OCI-LY1 (cell line): Measurements from ENCODE around the gene IGF2R.

ENCODE experiments used
- H2AFZ ChIP-seq: fragments of 200-600 bp; sonication (generic), shearing (Covaris generic); 2 replicates; pipeline ENCODE4 v1.6.0; 2014; ENCODE audit warnings: antibody characterized with exemption, mild to moderate bottlenecking, low read length
- H3F3A ChIP-seq: fragments of 200-600 bp; sonication (generic), shearing (Covaris generic); 2 replicates; pipeline ENCODE4 v1.6.0; 2014; ENCODE audit warnings: mild to moderate bottlenecking, antibody characterized with exemption, low read length, moderate library complexity; ENCODE audit not compliant: insufficient read depth
- H3K27ac ChIP-seq: fragments of 200-600 bp; sonication (generic); 2 replicates; pipeline ENCODE4 v1.5.1; 2014; ENCODE audit warnings: low read length, mixed run types, mild to moderate bottlenecking, low read depth; ENCODE audit not compliant: poor library complexity, severe bottlenecking
- H3K27me3 ChIP-seq: fragments of 200-600 bp; sonication (generic); 2 replicates; pipeline ENCODE4 v1.6.0; 2014; ENCODE audit warnings: antibody characterized with exemption, mild to moderate bottlenecking, low read length, moderate library complexity; ENCODE audit not compliant: insufficient read depth
- H3K36me3 ChIP-seq: fragments of 200-600 bp; sonication (generic); 2 replicates; pipeline ENCODE4 v1.6.1; 2014; ENCODE audit warnings: mild to moderate bottlenecking, antibody characterized with exemption, low read length, moderate library complexity, mixed read lengths; ENCODE audit not compliant: insufficient read depth
- H3K4me1 ChIP-seq: fragments of 200-600 bp; sonication (generic); 2 replicates; pipeline ENCODE4 v1.5.1; 2014; ENCODE audit warnings: mild to moderate bottlenecking, low read length, moderate library complexity; ENCODE audit not compliant: insufficient read depth, severe bottlenecking
- H3K4me2 ChIP-seq: fragments of 200-600 bp; sonication (generic), shearing (Covaris generic); 2 replicates; pipeline ENCODE4 v1.6.1; 2014; ENCODE audit warnings: low read length
- H3K4me3 ChIP-seq: fragments of 200-600 bp; sonication (generic); 2 replicates; pipeline ENCODE4 v1.5.1; 2014; ENCODE audit warnings: low read length, low read depth, mild to moderate bottlenecking, mixed read lengths; ENCODE audit not compliant: poor library complexity, severe bottlenecking
- H3K79me2 ChIP-seq: fragments of 200-600 bp; shearing (Covaris generic); 2 replicates; pipeline ENCODE4 v1.6.1; 2016; ENCODE audit warnings: mixed run types, low read length, mixed read lengths; ENCODE audit not compliant: insufficient read depth
- H3K9ac ChIP-seq: fragments of 200-600 bp; sonication (generic), shearing (Covaris generic); 2 replicates; pipeline ENCODE4 v1.6.1; 2014; ENCODE audit warnings: mild to moderate bottlenecking, low read length, mixed read lengths
- H3K9me2 ChIP-seq: fragments of 200-600 bp; sonication (generic), shearing (Covaris generic); 2 replicates; pipeline ENCODE4 v1.6.1; 2014; ENCODE audit warnings: low read depth, mild to moderate bottlenecking, low read length, mixed read lengths
- H3K9me3 ChIP-seq: fragments of 200-600 bp; shearing (Covaris generic); 2 replicates; pipeline ENCODE4 v1.6.1; 2014; ENCODE audit warnings: low read length, mixed read lengths
- H4K20me1 ChIP-seq: fragments of 200-600 bp; sonication (generic), shearing (Covaris generic); 2 replicates; pipeline ENCODE4 v1.6.0; 2016; ENCODE audit warnings: mild to moderate bottlenecking, low read length; ENCODE audit not compliant: insufficient read depth
- EZH2 ChIP-seq: fragments of 200-600 bp; sonication (generic), shearing (Covaris generic); IDR thresholded peaks from 2 replicates; pipeline ENCODE4 v1.8.0; 2017; ENCODE audit warnings: borderline replicate concordance, mixed run types, mild to moderate bottlenecking, antibody characterized with exemption, low read length, moderate library complexity, mixed read lengths
- TF ChIP-seq, protein P1 (sequence below): fragments of 200-600 bp; sonication (generic), shearing (Covaris generic); IDR thresholded peaks from 2 replicates; pipeline ENCODE4 v1.5.1; 2017; ENCODE audit warnings: mild to moderate bottlenecking, antibody characterized with exemption, low read length, moderate library complexity, mixed read lengths

IGF2R gene

GRCh38 chr6:159976686-159977254 is 7.9 kb downstream of the IGF2R start:
- TF ChIP-seq, protein P1, sequence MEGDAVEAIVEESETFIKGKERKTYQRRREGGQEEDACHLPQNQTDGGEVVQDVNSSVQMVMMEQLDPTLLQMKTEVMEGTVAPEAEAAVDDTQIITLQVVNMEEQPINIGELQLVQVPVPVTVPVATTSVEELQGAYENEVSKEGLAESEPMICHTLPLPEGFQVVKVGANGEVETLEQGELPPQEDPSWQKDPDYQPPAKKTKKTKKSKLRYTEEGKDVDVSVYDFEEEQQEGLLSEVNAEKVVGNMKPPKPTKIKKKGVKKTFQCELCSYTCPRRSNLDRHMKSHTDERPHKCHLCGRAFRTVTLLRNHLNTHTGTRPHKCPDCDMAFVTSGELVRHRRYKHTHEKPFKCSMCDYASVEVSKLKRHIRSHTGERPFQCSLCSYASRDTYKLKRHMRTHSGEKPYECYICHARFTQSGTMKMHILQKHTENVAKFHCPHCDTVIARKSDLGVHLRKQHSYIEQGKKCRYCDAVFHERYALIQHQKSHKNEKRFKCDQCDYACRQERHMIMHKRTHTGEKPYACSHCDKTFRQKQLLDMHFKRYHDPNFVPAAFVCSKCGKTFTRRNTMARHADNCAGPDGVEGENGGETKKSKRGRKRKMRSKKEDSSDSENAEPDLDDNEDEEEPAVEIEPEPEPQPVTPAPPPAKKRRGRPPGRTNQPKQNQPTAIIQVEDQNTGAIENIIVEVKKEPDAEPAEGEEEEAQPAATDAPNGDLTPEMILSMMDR = no peak
- TF ChIP-seq EZH2 = no peak
- no peaks in the 10 kb centered on the region for H3K27me3 ChIP-seq
- no peak overlapping the region for H3K27ac ChIP-seq

DNA sequence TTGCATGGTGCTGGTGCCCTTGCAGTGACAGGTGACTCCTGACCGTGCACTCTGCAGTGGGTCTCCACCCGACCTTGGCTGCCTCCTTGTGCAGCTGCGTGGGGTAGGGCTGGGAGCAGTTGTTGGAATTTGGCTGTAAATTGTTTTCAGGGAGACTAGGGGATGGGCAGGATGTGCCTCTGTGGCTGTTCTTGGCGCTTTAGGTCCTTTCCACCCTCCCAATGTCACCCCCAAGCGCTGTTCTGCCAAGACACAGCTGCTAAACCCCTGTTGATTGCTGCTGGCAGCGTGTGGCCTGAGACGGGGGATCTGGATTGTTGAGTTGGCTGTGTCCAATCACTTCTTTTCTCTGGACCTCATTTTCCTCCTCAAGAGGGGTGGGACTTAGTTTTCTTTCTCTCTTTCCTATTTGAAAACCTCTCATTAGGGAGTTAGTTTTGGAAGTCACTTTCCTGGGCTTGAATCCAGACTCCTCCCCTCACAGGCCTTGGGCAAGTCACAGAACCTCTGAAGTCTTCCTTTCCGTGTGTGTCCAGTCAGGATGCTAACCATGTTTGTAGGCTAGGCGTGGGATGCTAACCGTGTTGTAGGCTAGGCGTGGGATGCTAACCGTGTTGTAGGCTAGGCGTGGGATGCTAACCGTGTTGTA is 8.5 kb downstream of the IGF2R start:
- H3K4me3 ChIP-seq = no peak overlapping the region
- H3K4me2 ChIP-seq = no peak overlapping the region
- no peak overlapping the region for H3K9ac ChIP-seq
- H3K27me3 ChIP-seq = no peaks in the 10 kb centered on the region
- H3K27ac ChIP-seq = no peak overlapping the region
- H3K36me3 ChIP-seq = no peaks in the 10 kb centered on the region
- no peaks in the 10 kb centered on the region for H3K79me2 ChIP-seq
- no peaks in the 10 kb centered on the region for H3F3A ChIP-seq
- no peaks in the 10 kb centered on the region for H3K9me3 ChIP-seq
- TF ChIP-seq, protein P1 = no peak
- TF ChIP-seq EZH2 = no peak
- H3K9me2 ChIP-seq = no peaks in the 10 kb centered on the region
- H4K20me1 ChIP-seq = no peaks in the 10 kb centered on the region
- H2AFZ ChIP-seq = no peak overlapping the region
- peaks cover 27% of the 10 kb centered on the region for H3K4me1 ChIP-seq

More at GRCh38 chr6:159976686-159977254, 7.9 kb downstream of the IGF2R start:
- Histone ChIP-seq H3K79me2 (no peaks in the 10 kb centered on the region), H3K9me3 (no peaks in the 10 kb centered on the region), H3K9me2 (no peaks in the 10 kb centered on the region), H4K20me1 (no peaks in the 10 kb centered on the region), H3K4me1 (peaks cover 21% of the 10 kb centered on the region), H3K36me3 (no peaks in the 10 kb centered on the region), H2AFZ (no peak overlapping the region), H3F3A (no peaks in the 10 kb centered on the region), H3K4me2 (no peak overlapping the region), H3K9ac (no peak overlapping the region), H3K4me3 (no peak overlapping the region)

DNA sequence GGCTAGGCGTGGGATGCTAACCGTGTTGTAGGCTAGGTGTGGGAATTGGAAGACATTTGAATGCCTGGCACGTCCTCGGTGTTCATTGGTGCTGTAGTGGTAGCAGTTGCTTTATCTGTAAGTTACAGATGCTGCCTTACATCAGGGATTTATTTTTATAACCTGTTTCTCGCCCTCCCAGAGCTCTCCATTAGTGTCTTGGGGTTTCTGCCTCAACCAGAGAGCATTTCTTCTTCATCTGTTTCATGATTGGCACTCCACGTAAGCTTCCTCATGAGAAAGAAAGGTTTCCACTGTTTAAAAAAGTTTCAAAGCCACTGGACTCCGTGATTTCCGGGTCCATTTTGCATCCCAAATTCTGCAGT is 9.0 kb downstream of the IGF2R start:
- no peak overlapping the region for H2AFZ ChIP-seq
- H3K4me3 ChIP-seq = no peak overlapping the region
- no peaks in the 10 kb centered on the region for H3K27me3 ChIP-seq
- H3K9me3 ChIP-seq = no peaks in the 10 kb centered on the region
- peaks cover 29% of the 10 kb centered on the region for H3K4me1 ChIP-seq
- H3K4me2 ChIP-seq = no peak overlapping the region
- H3K27ac ChIP-seq = no peak overlapping the region
- no peak overlapping the region for H3K9ac ChIP-seq
- no peaks in the 10 kb centered on the region for H3K36me3 ChIP-seq
- no peaks in the 10 kb centered on the region for H3F3A ChIP-seq
- TF ChIP-seq, protein P1 = no peak
- no peak for TF ChIP-seq EZH2
- no peaks in the 10 kb centered on the region for H3K79me2 ChIP-seq
- no peaks in the 10 kb centered on the region for H4K20me1 ChIP-seq
- no peaks in the 10 kb centered on the region for H3K9me2 ChIP-seq
